HG02759 (cell line): Measurements from ENCODE around the gene ERGIC2.
A peak's percentile ranks its signal among the peaks of the same experiment; 100 is the strongest.

ENCODE experiments used
- ATAC-seq: cut with Tn5 transposase; IDR thresholded peaks from one replicate; pipeline ENCODE4 v1.9.1; 2021; ENCODE audit warnings: mild to moderate bottlenecking, moderate library complexity; ENCODE audit not compliant: unreplicated experiment

Gene ERGIC2

DNA sequence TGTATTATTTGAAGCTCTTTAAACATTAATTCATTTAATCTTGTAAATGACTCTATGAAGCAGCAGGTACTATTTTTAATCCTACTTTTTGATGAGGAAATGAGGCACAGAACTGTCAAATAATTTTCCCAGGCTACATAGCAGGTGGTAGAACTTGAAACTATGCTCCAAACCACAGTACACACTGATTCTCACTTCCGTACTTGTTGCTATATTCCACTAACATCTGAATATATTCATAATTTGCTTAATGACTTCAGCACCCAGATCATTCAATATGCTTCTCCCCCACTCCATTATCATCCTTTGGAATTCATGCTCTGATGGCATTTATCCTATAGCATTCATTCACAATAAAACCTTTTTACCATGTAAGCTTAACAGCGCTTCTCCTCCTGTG is 4.9 kb downstream of the ERGIC2 start:
- ATAC-seq, result no peak

DNA sequence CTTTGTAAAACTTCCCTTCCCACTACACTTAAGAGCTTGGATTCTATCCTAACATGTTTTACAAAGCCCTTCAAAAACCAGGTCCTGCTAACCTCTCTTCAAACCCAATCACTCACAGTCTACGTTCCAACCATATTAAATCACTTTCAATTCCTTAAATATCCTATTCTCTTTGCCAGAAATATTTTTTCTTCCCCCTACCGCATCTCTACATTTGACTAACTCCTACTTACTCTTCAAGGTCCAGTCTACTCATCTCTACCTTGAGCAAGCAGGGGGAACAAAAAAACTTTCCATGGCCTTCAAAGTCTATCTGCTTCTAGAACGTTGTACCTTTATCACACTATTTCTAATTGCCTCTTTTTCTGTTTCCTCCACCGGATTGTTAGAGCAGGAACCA is 6.1 kb downstream of the ERGIC2 start:
- ATAC-seq, result no peak

DNA sequence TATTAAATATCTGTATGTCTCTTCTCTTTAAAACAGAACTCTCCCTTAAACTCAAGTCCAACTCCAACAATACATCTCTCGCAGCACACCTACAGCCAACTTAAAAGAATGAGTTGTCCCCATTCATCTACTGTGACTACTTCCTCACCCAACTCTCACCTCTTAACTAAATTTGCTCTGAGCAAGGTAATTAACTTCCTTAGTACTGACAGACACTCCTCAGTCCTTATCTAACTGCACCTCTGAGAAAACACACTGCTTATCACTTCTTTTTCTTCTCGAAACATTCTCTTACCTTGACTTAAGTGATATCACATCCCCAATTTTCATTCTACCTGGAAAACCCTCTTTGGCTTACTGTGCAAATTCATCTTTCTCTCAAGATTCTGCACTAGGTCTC is 7.0 kb downstream of the ERGIC2 start:
- ATAC-seq, result no peak

GRCh38 chr12:29365091-29365490 is 15.9 kb downstream of the ERGIC2 start:
- ATAC-seq, result no peak

- no peak for ATAC-seq
Observed at GRCh38 chr12:29354954-29355353, 26.0 kb downstream of the ERGIC2 start.

GRCh38 chr12:29350080-29350479 is 30.9 kb downstream of the ERGIC2 start:
- ATAC-seq, result no peak

- no peak for ATAC-seq
Observed at GRCh38 chr12:29346769-29347421, 34.1 kb downstream of the ERGIC2 start.

DNA sequence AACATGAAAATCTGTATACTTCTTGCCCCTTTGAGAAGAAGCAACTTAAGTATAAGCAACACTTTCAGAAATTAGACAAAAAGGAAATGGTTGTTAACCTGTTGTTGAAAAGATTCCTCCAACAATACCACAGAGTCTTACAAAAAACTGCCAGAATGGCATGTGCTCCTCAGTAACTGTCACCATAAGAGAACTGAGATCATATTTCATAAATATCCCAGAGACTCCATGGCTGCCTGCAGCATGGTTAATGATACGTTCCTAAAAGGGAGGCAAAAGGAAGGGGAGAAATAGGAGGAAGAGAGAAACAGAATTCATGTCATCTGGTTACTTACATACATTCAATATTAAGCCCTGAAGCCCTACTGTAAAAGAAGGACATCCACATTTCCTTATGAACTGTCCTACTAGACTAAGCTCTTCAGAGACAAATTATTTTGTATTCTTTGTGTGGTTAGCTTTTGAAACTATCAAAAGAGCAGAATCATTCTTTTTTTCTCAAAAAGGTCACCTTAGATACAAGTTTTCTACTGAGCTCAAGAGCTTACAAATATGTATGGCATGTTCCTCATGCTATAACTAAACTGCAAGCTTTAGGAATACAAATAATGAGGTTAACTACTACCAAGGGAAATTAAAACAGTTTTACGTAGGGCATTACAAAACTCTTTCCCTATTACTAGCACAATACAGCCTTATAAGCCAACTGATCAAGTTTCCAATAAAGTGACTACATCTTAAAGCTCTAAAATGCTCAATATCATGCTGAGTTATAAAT is 37.8 kb downstream of the ERGIC2 start:
- no peak for ATAC-seq

- ATAC-seq, result no peak
Observed at GRCh38 chr12:29337325-29337724, 43.6 kb downstream of the ERGIC2 start.

DNA sequence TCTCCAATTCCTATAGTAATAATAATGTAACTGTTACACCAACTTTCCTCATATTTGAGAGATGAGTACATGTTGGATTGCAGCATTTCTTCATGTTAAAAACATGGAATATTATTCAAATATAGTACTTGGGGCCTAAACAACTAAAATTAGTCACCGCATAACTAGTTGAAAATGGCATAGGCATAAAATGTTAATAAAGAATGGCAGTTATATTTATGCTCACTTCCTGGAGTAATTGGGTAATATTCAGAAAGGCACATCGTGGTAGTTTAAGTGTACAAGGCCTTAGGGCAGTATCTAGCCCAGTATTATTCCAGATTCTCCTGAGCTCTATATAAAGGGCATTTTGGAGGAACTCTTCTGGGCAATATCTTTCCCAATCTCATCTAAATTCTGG is 46.0 kb downstream of the ERGIC2 start:
- ATAC-seq, result no peak

DNA sequence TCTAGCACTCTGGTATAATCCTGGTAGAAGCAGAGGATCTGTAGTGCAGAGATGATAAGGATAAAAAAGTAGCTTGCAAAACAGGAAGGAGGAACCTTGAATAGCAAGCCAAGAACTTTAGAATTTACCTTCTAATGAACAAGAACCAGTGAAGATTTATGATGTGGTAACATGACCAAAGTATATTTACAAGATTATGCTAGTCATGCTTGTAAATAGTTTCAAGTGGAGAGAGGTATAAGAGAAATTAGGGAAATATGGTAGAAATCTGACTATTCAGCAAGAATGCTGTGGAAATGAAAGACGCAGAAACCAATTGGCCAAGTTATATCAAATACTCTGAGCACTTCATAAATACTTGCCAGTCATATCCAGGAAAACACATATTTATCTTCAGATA is 47.8 kb downstream of the ERGIC2 start:
- no peak for ATAC-seq

GRCh38 chr12:29329411-29329810 is 51.6 kb downstream of the ERGIC2 start:
- no peak for ATAC-seq

DNA sequence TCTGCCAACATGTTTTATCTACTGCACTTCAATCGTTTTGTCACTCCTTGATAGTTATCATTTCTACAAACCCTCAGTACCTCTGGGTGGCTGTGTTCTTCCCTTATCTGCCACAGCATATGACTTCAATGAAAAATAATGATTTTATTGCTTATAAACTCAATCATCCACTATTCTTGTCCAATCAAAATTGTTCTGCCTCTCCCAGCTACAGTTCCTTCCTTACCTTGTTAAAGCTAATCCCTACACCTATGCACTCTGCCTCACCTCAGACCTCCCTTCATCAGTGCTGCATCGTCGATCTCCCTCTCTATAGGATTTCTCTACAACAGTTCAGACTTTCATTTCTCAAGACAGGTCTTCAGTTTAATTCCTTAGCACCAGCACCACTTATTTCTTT is 58.8 kb downstream of the ERGIC2 start:
- no peak for ATAC-seq

- no peak for ATAC-seq
Observed at GRCh38 chr12:29320295-29321085, 60.5 kb downstream of the ERGIC2 start.

DNA sequence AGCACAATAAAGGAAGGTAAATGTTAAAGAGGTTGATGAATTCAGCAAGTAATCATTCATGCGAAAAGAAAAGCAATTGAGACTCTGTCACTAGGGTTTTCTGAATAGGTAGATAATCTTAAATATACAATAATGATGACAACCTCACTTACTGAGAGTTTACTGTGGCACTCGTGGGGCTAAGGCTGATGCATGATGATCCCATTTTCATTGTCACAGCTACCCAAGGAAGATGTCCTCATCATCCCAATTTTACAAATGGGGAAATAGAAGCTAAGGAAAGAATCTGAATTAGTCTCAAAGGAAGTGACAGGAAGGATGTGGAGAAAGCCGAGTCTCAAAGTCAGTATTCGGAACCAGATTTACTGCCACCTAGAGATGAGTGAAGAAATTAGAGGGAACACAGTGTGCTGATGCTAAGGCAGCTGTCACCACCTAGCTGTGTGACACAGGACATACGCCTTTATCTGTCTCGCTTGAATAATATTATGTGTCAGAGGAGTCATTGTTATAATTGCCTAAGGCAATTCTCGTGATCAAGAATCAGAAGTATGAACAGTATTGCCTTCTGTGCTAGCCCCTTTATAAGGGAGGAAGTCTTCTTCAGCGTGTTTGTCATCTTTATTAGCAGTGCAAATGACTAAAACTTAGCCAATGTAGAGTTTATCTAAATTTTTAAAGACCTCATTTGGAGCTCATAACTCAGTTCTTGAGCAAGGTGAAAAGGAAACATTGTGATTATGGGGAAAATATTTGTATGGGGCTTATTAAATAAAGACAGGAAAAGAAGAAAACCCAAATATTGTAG is 63.2 kb downstream of the ERGIC2 start:
- peak; percentile 98 for ATAC-seq

GRCh38 chr12:29316752-29317151 is 64.2 kb downstream of the ERGIC2 start:
- ATAC-seq, result no peak

DNA sequence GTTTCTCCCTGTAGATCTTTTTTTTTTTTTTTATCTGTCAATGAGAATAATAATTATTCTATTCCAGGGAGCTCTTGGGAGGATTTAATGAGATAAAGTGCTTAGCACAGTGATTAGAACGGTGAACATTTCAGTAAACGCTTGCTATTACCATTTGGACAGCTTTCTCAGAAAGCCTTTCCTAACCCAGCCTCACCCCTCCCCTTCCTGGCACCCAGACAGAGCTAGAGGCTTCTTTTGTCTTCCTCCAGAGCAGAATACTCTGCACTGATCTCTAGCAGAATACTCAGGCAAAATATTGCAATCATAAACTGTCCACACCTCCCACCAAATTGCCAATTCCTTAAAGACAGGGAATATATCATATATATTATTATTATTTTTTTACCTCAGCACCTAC is 66.6 kb downstream of the ERGIC2 start:
- ATAC-seq, result no peak

- ATAC-seq, result no peak
Observed at GRCh38 chr12:29310899-29311298, 70.1 kb downstream of the ERGIC2 start.

GRCh38 chr12:29309320-29309902 is 71.6 kb downstream of the ERGIC2 start:
- ATAC-seq, result no peak

DNA sequence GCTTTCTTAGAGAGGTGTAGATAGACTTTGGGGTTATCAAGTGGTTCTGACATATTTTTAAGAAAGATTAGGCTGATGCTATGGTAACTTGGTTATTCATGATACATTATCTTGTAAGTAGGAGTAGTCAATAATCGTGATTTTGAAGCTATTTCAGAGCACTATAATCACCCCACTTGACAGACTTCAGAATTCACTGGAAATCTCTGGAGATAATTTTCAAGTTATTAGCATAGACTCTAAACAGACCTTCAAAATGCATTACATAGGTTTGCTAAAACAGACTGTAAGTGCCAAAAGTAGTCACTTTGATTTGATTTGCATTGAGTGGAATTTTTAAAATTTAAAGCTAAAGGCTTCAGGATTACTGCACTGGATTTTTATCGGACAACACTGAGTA is 74.3 kb downstream of the ERGIC2 start:
- ATAC-seq, result no peak

DNA sequence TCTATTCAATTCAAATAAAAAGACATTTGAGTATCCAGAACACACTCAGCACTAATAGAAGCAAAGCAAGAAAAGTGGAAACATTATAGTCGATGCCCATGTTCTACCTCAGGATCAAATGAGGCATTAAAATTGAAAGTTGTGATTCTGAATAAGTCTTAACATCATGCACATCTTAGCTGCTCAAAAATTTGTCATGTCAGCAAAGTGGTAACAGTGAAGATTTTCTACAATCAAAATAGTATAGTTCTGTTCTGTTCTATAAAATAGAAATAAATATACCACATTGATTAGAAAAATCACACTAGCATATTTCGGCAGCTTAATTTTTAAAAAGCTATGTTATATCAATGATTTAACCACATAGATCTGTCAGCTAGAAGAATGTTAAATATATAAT is 74.7 kb downstream of the ERGIC2 start:
- ATAC-seq, result no peak
